Large intestine (tissue), 3 donors: ENCODE results near the gene FAM151B. TPM values are rescaled to one million over a fixed set of nuclear protein-coding genes. Genes with fewer than 3 reads are reported as not detected.

ENCODE experiments used
- DNase-seq, 2 donors: peaks; one replicate each; pipeline versions ENCODE4 v3.0.0 to v3.0.0-alpha.2; 2013
- H3K27ac ChIP-seq: one replicate; pipeline ENCODE4 v1.5.1; 2013; ENCODE audit warnings: low read length
- H3K27me3 ChIP-seq: 2 replicates; pipeline ENCODE4 v1.6.1; 2013; ENCODE audit warnings: low read length; ENCODE audit not compliant: control insufficient read depth, insufficient read depth
- H3K36me3 ChIP-seq: 2 replicates; pipeline ENCODE4 v1.6.1; 2013; ENCODE audit warnings: low read length; ENCODE audit not compliant: control insufficient read depth, insufficient read depth
- H3K4me1 ChIP-seq: one replicate; pipeline ENCODE4 v1.6.1; 2013; ENCODE audit warnings: low read length; ENCODE audit not compliant: control insufficient read depth, insufficient read depth
- H3K4me3 ChIP-seq: one replicate; pipeline ENCODE4 v1.5.1; 2013; ENCODE audit warnings: low read length
- H3K9me3 ChIP-seq: one replicate; pipeline ENCODE4 v1.6.1; 2013; ENCODE audit warnings: mild to moderate bottlenecking, low read depth, low read length, moderate library complexity; ENCODE audit not compliant: control insufficient read depth
- WGBS: methylation state at CpG from one replicate; pipeline ENCODE4 v1.1.5; 2013; ENCODE audit warnings: low lambda C conversion rate; ENCODE audit not compliant: insufficient coverage; 5-methylcytosine and 5-hydroxymethylcytosine counted together
- polyA plus RNA-seq: library from polyadenylated mRNA; unstranded; fragments of 120-200 nt; gene quantifications from one replicate; pipeline ENCODE4 v1.2.1, GENCODE V29; 2013

The FAM151B gene
- polyA plus RNA-seq, 1 donor = 1.2 TPM

DNA sequence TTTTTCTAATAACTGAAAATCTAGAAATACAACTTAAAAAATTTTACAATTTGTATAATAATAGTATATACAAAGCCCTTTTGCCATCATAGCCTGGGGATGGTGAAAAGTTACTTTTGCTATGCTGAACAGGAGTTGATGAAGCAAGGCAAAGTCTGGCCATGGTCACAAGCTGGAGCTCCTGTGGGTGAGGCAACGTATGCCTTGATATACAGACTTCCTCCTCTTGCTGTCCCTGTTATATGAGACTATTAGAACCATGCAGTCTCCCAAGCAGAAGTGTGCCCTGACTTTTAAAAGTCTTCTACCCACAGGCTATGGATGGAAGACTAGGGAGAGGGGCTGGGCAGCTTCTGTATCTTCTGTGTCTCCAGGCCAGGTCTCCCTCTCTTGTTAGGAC, 15.7 kb downstream of the FAM151B start:
- Histone ChIP-seq H3K4me1 (no peaks in the 10 kb centered on the region), H3K27me3 (no peaks in the 10 kb centered on the region), H3K4me3 (no peak overlapping the region), H3K9me3 (no peaks in the 10 kb centered on the region), H3K27ac (no peak overlapping the region), H3K36me3 (no peaks in the 10 kb centered on the region)
- no peak for DNase-seq
- WGBS = no CpG with 5 or more reads among the region's 1 CpG

DNA sequence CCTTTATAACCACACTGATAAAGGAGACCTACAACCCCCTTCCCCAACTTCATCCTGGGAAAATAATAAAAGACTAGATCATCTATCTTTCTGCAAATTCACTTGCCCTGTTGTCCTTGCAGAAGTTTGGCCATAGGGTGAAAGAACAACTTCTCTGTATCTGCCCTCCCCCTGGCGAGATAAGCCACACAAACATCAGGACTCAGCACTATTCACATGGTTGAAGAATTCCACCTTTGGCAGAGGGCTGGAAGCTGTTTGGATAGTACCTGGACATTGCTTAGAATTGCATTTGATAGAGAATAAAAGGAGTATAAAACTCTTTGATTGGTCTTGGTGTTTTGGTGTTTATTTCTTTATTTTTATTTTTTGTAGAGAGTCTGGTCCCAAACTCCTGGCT, 16.9 kb downstream of the FAM151B start:
- Histone ChIP-seq H3K27ac (no peak overlapping the region), H3K9me3 (no peaks in the 10 kb centered on the region), H3K36me3 (no peaks in the 10 kb centered on the region), H3K4me1 (no peaks in the 10 kb centered on the region), H3K4me3 (no peak overlapping the region), H3K27me3 (no peaks in the 10 kb centered on the region)
- WGBS = no CpG with 5 or more reads among the region's 1 CpG
- DNase-seq = no peak

DNA sequence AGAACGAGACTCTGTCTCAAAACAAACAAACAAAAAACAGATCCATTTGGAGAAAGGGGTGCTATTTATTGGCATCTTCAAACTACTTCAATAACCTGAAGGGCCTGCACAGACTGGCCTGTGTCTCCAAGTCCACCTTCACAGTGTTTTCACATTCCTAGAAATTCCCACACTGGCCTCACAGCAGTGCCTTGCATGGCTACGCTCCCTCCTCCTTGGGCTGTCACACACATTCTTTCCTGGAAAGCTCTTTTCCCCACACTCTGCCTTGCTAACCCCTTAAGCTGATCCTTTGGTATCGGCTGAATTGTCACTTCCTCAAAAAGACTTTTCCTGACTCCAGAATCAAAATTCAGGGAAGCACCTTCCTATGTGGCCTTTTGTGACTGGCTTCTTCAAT, 19.8 kb downstream of the FAM151B start:
- WGBS = no CpG with 5 or more reads among the region's 3 CpGs
- Histone ChIP-seq H3K36me3 (no peaks in the 10 kb centered on the region), H3K4me1 (no peaks in the 10 kb centered on the region), H3K4me3 (no peak overlapping the region), H3K27me3 (no peaks in the 10 kb centered on the region), H3K9me3 (no peaks in the 10 kb centered on the region), H3K27ac (no peak overlapping the region)
- no peak for DNase-seq

DNA sequence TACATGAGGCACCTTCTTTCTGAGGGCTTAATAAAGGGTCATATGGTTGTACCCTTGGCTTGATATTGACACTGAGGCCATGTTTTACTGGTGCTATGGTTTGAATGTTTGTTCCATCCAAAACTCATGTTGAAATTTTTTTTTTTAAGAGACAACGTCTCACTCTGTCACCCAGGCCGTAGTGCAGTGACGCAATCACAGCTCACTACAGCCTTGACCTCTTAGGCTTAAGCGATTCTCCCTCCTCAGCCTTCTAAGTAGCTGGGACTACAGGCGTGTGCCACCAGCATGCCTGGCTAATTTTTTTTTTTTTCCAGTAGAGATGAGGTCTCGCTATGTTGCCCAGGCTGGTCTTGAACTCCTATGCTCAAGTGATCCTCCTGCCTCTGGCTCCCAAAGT, 20.9 kb downstream of the FAM151B start:
- Histone ChIP-seq H3K36me3 (no peaks in the 10 kb centered on the region), H3K4me1 (no peaks in the 10 kb centered on the region), H3K27ac (no peak overlapping the region), H3K9me3 (no peaks in the 10 kb centered on the region), H3K4me3 (no peak overlapping the region), H3K27me3 (no peaks in the 10 kb centered on the region)
- WGBS = 75% methylated on average over 2 of the region's 6 CpGs
- no peak for DNase-seq

DNA sequence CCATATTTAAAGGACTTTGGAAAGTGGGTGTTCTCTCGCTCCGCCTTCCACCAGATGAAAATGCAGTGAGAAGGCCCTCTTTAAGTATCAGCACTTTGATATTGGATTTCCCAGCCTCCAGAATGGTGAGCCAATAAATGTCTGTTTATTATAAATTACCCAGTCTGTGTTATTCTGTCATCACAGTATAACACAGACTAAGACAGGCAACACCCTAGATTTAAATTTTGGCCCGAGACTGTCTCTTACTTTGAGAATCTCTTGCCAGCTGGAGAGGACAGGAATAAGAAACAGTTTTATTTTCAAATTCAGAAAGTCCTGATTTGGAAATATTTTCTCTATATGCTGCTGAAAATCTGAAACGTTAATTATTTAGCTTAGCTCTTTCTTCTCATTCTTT, 21.5 kb downstream of the FAM151B start:
- H3K4me1 ChIP-seq = no peaks in the 10 kb centered on the region
- H3K36me3 ChIP-seq = no peaks in the 10 kb centered on the region
- no peaks in the 10 kb centered on the region for H3K27me3 ChIP-seq
- DNase-seq = no peak
- H3K9me3 ChIP-seq = no peaks in the 10 kb centered on the region
- no peak overlapping the region for H3K27ac ChIP-seq
- 100% methylated on average over 1 of the region's 4 CpGs for WGBS
- no peak overlapping the region for H3K4me3 ChIP-seq

DNA sequence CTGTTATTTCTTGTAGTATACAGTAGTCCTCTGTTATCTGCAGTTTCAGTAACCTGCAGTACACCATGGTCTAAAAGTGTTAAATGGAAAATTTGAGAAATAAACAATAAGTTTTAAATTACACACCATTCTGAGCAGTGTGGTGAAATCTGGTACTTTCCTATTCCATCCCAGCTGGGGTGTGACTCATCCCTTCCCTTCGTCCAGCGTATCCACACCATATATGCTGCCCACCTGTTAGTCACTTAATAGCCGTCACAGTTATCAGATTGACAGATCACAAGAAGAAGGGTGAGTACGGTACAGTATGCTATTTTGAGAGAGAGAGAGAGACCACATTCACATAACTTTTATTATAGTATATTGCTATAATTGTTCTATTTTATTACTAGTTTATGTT, 28.9 kb downstream of the FAM151B start:
- WGBS = 50% methylated on average over 1 of the region's 4 CpGs
- Histone ChIP-seq H3K36me3 (no peaks in the 10 kb centered on the region), H3K4me3 (no peak overlapping the region), H3K27ac (no peak overlapping the region), H3K27me3 (no peaks in the 10 kb centered on the region), H3K9me3 (no peaks in the 10 kb centered on the region), H3K4me1 (no peaks in the 10 kb centered on the region)
- DNase-seq = no peak

DNA sequence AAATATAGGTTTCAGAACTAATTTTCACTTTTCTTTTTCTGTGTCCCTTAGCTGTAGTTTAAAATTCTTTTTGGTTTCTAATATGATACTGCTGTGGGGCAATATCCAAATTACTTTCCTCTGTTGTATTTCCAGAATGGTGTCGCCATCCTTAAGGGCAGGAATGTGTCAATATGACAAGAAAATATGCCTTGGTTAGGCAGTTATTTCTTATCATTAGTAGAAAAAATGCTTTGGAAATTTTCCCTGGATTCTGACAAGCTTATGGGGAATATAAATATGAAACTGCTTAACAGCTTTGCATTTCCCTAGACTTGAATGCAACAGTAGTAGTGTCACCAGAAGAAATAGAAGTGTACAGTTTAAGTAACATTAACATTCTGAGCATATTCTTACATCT, 52.8 kb downstream of the FAM151B start:
- Histone ChIP-seq H3K9me3 (no peaks in the 10 kb centered on the region), H3K4me3 (no peak overlapping the region), H3K4me1 (no peaks in the 10 kb centered on the region), H3K27me3 (no peaks in the 10 kb centered on the region), H3K36me3 (no peaks in the 10 kb centered on the region), H3K27ac (no peak overlapping the region)
- WGBS = 100% methylated on average over 1 of the region's 1 CpG
- no peak for DNase-seq

DNA sequence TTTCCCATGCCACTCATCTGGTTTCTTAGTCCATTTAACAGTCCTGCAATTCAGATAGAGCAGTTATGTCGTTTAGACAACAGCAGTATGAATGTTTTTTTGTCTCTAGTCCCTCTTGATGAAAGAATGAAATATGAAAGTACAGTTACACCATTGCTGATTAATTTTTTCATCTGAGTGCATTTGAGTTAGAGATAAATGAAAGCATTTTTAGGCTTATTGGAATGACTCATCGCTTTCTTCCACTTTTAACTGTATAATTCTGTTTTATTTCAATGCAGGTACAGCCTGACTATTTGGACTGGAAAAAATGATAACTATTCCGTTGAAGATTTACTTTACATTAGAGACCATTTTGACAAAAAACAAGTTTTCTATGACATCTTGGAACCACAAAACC, 53.5 kb downstream of the FAM151B start:
- DNase-seq = no peak
- Histone ChIP-seq H3K4me1 (no peaks in the 10 kb centered on the region), H3K36me3 (no peaks in the 10 kb centered on the region), H3K4me3 (no peak overlapping the region), H3K27me3 (no peaks in the 10 kb centered on the region), H3K27ac (no peak overlapping the region), H3K9me3 (no peaks in the 10 kb centered on the region)
- 78% methylated on average over 2 of the region's 3 CpGs for WGBS

DNA sequence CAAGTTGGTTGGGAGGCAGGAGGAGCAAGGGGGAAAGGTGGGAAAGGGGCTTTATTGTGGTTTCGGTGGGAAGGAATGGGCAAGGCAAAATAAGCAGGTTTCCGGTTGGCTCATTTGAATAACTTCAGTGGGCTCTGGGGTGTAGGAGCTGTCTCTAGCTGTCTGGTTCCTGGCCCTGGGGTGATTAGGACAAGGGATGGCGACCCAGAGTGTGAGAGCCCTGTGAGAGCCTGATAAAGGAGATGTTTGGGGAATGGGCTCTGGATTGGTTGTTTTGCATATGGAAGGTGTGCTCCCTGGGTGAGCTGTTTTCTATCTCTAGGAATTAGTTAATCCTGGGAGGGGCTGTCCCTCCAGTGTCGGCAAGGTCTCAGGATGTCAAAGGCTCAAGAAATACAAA, 66.7 kb downstream of the FAM151B start:
- WGBS = no CpG with 5 or more reads among the region's 4 CpGs

DNA sequence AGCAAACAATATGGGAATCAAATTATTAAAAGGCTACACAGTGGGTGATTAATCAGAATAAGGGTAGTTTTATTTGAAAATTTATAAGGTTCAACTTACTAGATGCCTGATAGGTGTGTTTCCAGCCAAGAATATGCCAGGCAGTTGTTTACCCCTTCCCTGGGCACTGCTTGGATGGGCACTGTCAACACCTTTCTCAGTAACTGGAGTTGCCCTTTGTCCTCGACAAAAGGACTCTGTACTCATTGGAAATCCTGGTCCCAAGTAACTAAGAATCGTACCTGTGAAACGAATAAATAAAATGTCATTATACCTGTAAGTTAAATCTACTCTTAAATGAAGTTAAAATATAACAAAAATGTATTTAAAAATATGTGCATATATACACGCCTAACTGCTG, 67.2 kb downstream of the FAM151B start:
- Histone ChIP-seq H3K4me3 (no peak overlapping the region), H3K36me3 (no peaks in the 10 kb centered on the region)
- WGBS = 58% methylated on average over 2 of the region's 4 CpGs

More for the DNA sequence above, 66.7 kb downstream of the FAM151B start:
- no peak for DNase-seq
- no peaks in the 10 kb centered on the region for H3K9me3 ChIP-seq
- H3K4me3 ChIP-seq = no peak overlapping the region
- peaks cover 22% of the 10 kb centered on the region for H3K27me3 ChIP-seq
- H3K4me1 ChIP-seq = no peaks in the 10 kb centered on the region
- H3K36me3 ChIP-seq = no peaks in the 10 kb centered on the region
- H3K27ac ChIP-seq = no peak overlapping the region

DNA sequence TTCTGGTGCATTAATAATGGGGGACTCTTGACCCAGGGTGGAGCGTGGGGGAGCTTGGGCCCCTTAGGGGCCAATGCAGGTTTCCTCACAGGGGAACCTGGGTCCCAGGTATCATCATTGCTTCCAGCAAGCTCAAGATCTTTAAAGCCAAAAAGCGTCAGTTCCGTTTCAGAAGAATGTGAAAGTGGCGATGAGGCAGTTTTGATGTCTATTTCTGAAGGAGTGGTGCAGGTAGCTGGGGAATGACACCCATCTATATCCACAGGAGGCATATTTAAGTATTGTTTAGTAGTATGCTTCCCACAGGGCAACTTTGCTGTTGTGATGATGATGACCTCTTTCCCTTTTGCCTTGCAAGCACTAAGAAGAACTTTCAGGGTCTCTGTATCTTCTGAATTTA, 71.3 kb downstream of the FAM151B start:
- WGBS = 100% methylated on average over 1 of the region's 4 CpGs

More for the DNA sequence above, 67.2 kb downstream of the FAM151B start:
- Histone ChIP-seq H3K27me3 (peaks cover 25% of the 10 kb centered on the region), H3K4me1 (no peaks in the 10 kb centered on the region), H3K27ac (no peak overlapping the region), H3K9me3 (no peaks in the 10 kb centered on the region)
- DNase-seq = no peak

More for the DNA sequence above, 71.3 kb downstream of the FAM151B start:
- Histone ChIP-seq H3K9me3 (no peaks in the 10 kb centered on the region), H3K27ac (no peak overlapping the region), H3K27me3 (peaks cover 38% of the 10 kb centered on the region), H3K4me1 (no peaks in the 10 kb centered on the region), H3K4me3 (no peak overlapping the region), H3K36me3 (no peaks in the 10 kb centered on the region)
- no peak for DNase-seq
